Measurements from ENCODE around the gene USP47.

GRCh38 chr11:11821899-11822298 is 19.9 kb upstream of the USP47 start:
- TF ChIP-seq EZH2phosphoT487 (IDR thresholded peaks at IDR 0.05; ENCODE audit: borderline replicate concordance, low read length): no peak
- TF ChIP-seq, protein P1, sequence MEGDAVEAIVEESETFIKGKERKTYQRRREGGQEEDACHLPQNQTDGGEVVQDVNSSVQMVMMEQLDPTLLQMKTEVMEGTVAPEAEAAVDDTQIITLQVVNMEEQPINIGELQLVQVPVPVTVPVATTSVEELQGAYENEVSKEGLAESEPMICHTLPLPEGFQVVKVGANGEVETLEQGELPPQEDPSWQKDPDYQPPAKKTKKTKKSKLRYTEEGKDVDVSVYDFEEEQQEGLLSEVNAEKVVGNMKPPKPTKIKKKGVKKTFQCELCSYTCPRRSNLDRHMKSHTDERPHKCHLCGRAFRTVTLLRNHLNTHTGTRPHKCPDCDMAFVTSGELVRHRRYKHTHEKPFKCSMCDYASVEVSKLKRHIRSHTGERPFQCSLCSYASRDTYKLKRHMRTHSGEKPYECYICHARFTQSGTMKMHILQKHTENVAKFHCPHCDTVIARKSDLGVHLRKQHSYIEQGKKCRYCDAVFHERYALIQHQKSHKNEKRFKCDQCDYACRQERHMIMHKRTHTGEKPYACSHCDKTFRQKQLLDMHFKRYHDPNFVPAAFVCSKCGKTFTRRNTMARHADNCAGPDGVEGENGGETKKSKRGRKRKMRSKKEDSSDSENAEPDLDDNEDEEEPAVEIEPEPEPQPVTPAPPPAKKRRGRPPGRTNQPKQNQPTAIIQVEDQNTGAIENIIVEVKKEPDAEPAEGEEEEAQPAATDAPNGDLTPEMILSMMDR (IDR thresholded peaks at IDR 0.05; ENCODE audit: low read depth, low read length, poor library complexity, severe bottlenecking): no peak

Measured in DOHH2 (cell line).